Keratinocyte (primary cell): Measurements from ENCODE around the gene UFSP1. TPM values are rescaled to one million over a fixed set of nuclear protein-coding genes. Genes with fewer than 3 reads are reported as not detected.

ENCODE experiments used
- DNase-seq: peaks from one replicate; pipeline ENCODE4 v3.0.0-alpha.2; 2011; ENCODE audit warnings: low read depth, missing footprints, low spot score
- FAIRE-seq: peaks from 2 replicates; lab custom pipeline; 2011; peaks lifted over from hg19 to GRCh38; lab: Jason Lieb, UNC
- H2AFZ ChIP-seq: 2 replicates; pipeline ENCODE4 v1.6.0; 2012; ENCODE audit warnings: low read length, control low read depth, inconsistent platforms; ENCODE audit not compliant: control insufficient read depth
- H3K27ac ChIP-seq: 2 replicates; pipeline ENCODE4 v1.5.1; 2011; ENCODE audit warnings: low read length; ENCODE audit not compliant: control insufficient read depth, insufficient read depth
- H3K27me3 ChIP-seq: 3 replicates; pipeline ENCODE4 v1.6.0; 2011; ENCODE audit warnings: low read length; ENCODE audit not compliant: control insufficient read depth, insufficient read depth; ENCODE audit errors: extremely low read depth
- H3K36me3 ChIP-seq, 2 experiments: 2 replicates in 1 of 2; 3 replicates in 1 of 2; pipeline ENCODE4 v1.5.1; 2011; ENCODE audit warnings: low read length in 2 of 2, mild to moderate bottlenecking in 1 of 2; ENCODE audit not compliant: control insufficient read depth in 2 of 2, insufficient read depth in 2 of 2; ENCODE audit errors: extremely low read depth in 1 of 2
- H3K4me1 ChIP-seq: 3 replicates; pipeline ENCODE4 v1.5.1; 2011; ENCODE audit warnings: low read length; ENCODE audit not compliant: control insufficient read depth, insufficient read depth; ENCODE audit errors: extremely low read depth
- H3K4me2 ChIP-seq: 3 replicates; pipeline ENCODE4 v1.6.0; 2011; ENCODE audit warnings: low read depth, low read length; ENCODE audit not compliant: control insufficient read depth, insufficient read depth; ENCODE audit errors: extremely low read depth
- H3K4me3 ChIP-seq, 3 experiments: fragments of 200-600 bp in 1 of 3; sonication (generic) in 1 of 3; 2 replicates in 2 of 3; 3 replicates in 1 of 3; pipeline ENCODE4 v1.5.1; 2011 to 2016; ENCODE audit warnings: low read length in 3 of 3, mild to moderate bottlenecking in 3 of 3, control low read depth in 2 of 3, inconsistent platforms in 1 of 3, low read depth in 1 of 3, mixed read lengths in 1 of 3, mixed run types in 1 of 3, moderate library complexity in 1 of 3; ENCODE audit not compliant: control insufficient read depth in 2 of 3, insufficient read depth in 2 of 3; ENCODE audit errors: extremely low read depth in 1 of 3
- H3K79me2 ChIP-seq: 2 replicates; pipeline ENCODE4 v1.6.0; 2012; ENCODE audit warnings: low read length; ENCODE audit not compliant: control insufficient read depth, insufficient read depth
- H3K9ac ChIP-seq: 3 replicates; pipeline ENCODE4 v1.6.0; 2011; ENCODE audit warnings: low read length; ENCODE audit not compliant: control insufficient read depth, insufficient read depth; ENCODE audit errors: extremely low read depth
- H3K9me1 ChIP-seq: 3 replicates; pipeline ENCODE4 v1.6.0; 2011; ENCODE audit warnings: low read length; ENCODE audit not compliant: control insufficient read depth, insufficient read depth; ENCODE audit errors: extremely low read depth
- H3K9me3 ChIP-seq: 2 replicates; pipeline ENCODE4 v1.5.1; 2012; ENCODE audit warnings: low read depth, low read length; ENCODE audit not compliant: control insufficient read depth
- H4K20me1 ChIP-seq: 3 replicates; pipeline ENCODE4 v1.6.0; 2011; ENCODE audit warnings: low read length; ENCODE audit not compliant: control insufficient read depth, insufficient read depth; ENCODE audit errors: extremely low read depth
- CTCF ChIP-seq, 3 experiments: IDR thresholded peaks in 1 of 3; conservative IDR thresholded peaks in 1 of 3; optimal IDR thresholded peaks in 1 of 3; 2 replicates in 2 of 3; 3 replicates in 1 of 3; pipeline versions ENCODE3 to v1.5.1; 2011; ENCODE audit warnings: low read length in 3 of 3, mild to moderate bottlenecking in 3 of 3, moderate library complexity in 2 of 3, control low read depth in 1 of 3, inconsistent platforms in 1 of 3; ENCODE audit not compliant: insufficient read depth in 2 of 3; ENCODE audit errors: extremely low read depth in 1 of 3
- EZH2 ChIP-seq: IDR thresholded peaks from one replicate; pipeline ENCODE4 v1.6.1; 2012; ENCODE audit warnings: inconsistent platforms, mild to moderate bottlenecking, low read length, moderate library complexity
- dilution Hi-C: fragments of 300-500 bp; cut with MboI; formaldehyde crosslinking; loops from one replicate; pipeline ENCODE4 v1.7.0; 2020; ENCODE audit warnings: low sequenced_read_pairs; ENCODE audit not compliant: extremely low pct_ligation_motif_present
- polyA plus RNA-seq, 5 experiments: library from polyadenylated mRNA; depleted of rRNA in 3 of 5; stranded (reverse) in 3 of 5; stranded (forward) in 1 of 5; unstranded in 1 of 5; fragments of >200 nt; gene quantifications; 1 replicate in 1 of 5; 2 replicates in 3 of 5; 3 replicates in 1 of 5; pipeline versions ENCODE4 v1.2.1 to v1.2.3, GENCODE V29; 2011 to 2012; ENCODE audit warnings: missing spikeins in 2 of 5, low read depth in 1 of 5, low replicate concordance in 1 of 5

Gene UFSP1
- polyA plus RNA-seq, 1 donor (not counting 4 experiments of a cell fraction or from before 2014, with no cell fraction given) = 1.0 TPM

GRCh38 chr7:100894860-100895700, 5.6 kb upstream of the UFSP1 start:
- H3K27me3 ChIP-seq = peaks cover 39% of the 10 kb centered on the region
- FAIRE-seq (no peak), DNase-seq (no peak)
- no peak overlapping the region for H3K27ac ChIP-seq
- H4K20me1 ChIP-seq = no peaks in the 10 kb centered on the region
- dilution Hi-C loops = no loop called here
- H3K9me3 ChIP-seq = no peaks in the 10 kb centered on the region
- H2AFZ ChIP-seq = no peak overlapping the region
- H3K9me1 ChIP-seq = no peaks in the 10 kb centered on the region
- peak overlapping the region; percentile 69 for H3K4me2 ChIP-seq
- TF ChIP-seq EZH2 = peak; percentile 85
- TF ChIP-seq CTCF (optimal IDR thresholded peaks at IDR 0.05 in 1 of 3, IDR thresholded peaks at IDR 0.05 in 1 of 3, conservative IDR thresholded peaks at IDR 0.05 in 1 of 3; ENCODE audit: extremely low read depth in 1 of 3, insufficient read depth in 2 of 3, low read length in 3 of 3) = peak in 1 of 3 experiments; percentile 91
- H3K4me1 ChIP-seq = peaks cover 26% of the 10 kb centered on the region
- no peaks in the 10 kb centered on the region for H3K36me3 ChIP-seq
- no peaks in the 10 kb centered on the region for H3K79me2 ChIP-seq
- H3K4me3 ChIP-seq = peak overlapping the region; percentile 31 to 57 (median 43)
- H3K9ac ChIP-seq = no peak overlapping the region

- dilution Hi-C loops = no loop called here
Observed at GRCh38 chr7:100893910-100894721, 4.6 kb upstream of the UFSP1 start.

More at GRCh38 chr7:100893910-100894721, 4.6 kb upstream of the UFSP1 start:
- DNase-seq (no peak), FAIRE-seq (no peak)
- no peak overlapping the region for H3K4me2 ChIP-seq
- no peaks in the 10 kb centered on the region for H3K9me1 ChIP-seq
- H3K79me2 ChIP-seq = peaks cover 3% of the 10 kb centered on the region
- no peak overlapping the region for H3K9ac ChIP-seq
- H3K4me3 ChIP-seq = no peak overlapping the region
- no peaks in the 10 kb centered on the region for H3K9me3 ChIP-seq
- H3K27ac ChIP-seq = no peak overlapping the region
- no peaks in the 10 kb centered on the region for H3K36me3 ChIP-seq
- TF ChIP-seq CTCF (optimal IDR thresholded peaks at IDR 0.05 in 1 of 3, IDR thresholded peaks at IDR 0.05 in 1 of 3, conservative IDR thresholded peaks at IDR 0.05 in 1 of 3; ENCODE audit: extremely low read depth in 1 of 3, insufficient read depth in 2 of 3, low read length in 3 of 3) = no peak
- no peak for TF ChIP-seq EZH2
- H3K4me1 ChIP-seq = peaks cover 26% of the 10 kb centered on the region
- no peaks in the 10 kb centered on the region for H4K20me1 ChIP-seq
- H3K27me3 ChIP-seq = peaks cover 39% of the 10 kb centered on the region
- H2AFZ ChIP-seq = no peak overlapping the region
